Right lung (tissue), 5 donors: ENCODE results near the gene MIPOL1. TPM values are rescaled to one million over a fixed set of nuclear protein-coding genes. Genes with fewer than 3 reads are reported as not detected.
"Not testable (repeated sequence)": the region's sequence is repeated elsewhere in the genome, so short reads cannot be mapped to it uniquely, and the experiment has no call there.

ENCODE experiments used
- DNase-seq, 2 donors: peaks; one replicate each; pipeline ENCODE4 v3.0.0-alpha.2; 2013
- polyA plus RNA-seq, 5 donors: library from polyadenylated mRNA; unstranded; fragments of 120-200 nt; gene quantifications; one replicate each; pipeline versions ENCODE4 v1.2.1 to v1.2.3, GENCODE V29; 2013; ENCODE audit warnings: inconsistent platforms in 1 of 5, low replicate concordance in 1 of 5; ENCODE audit not compliant: insufficient read length in 5 of 5, insufficient read depth in 1 of 5

Gene MIPOL1
- polyA plus RNA-seq, 5 donors, result 7.7 to 15.2 (median 14.2) TPM

- no peak for DNase-seq
Observed at GRCh38 chr14:37447883-37448391, 250.2 kb downstream of the MIPOL1 start.

GRCh38 chr14:37452323-37452722 is 254.6 kb downstream of the MIPOL1 start:
- no peak for DNase-seq

GRCh38 chr14:37453985-37454384 is 256.2 kb downstream of the MIPOL1 start:
- no peak for DNase-seq

- no peak for DNase-seq
Observed at GRCh38 chr14:37457334-37457733, 259.6 kb downstream of the MIPOL1 start.

- not testable (repeated sequence) for DNase-seq
Observed at GRCh38 chr14:37462426-37462825, 264.7 kb downstream of the MIPOL1 start.

GRCh38 chr14:37464192-37464858 is 266.6 kb downstream of the MIPOL1 start:
- DNase-seq, result no peak

GRCh38 chr14:37466003-37466622 is 268.4 kb downstream of the MIPOL1 start:
- DNase-seq, result peak; percentile 17 to 19

- DNase-seq, result peak in 1 of 2 donors; percentile 19
Observed at GRCh38 chr14:37466623-37467088, 268.9 kb downstream of the MIPOL1 start.

GRCh38 chr14:37469650-37470049 is 271.9 kb downstream of the MIPOL1 start:
- DNase-seq, result no peak

- DNase-seq, result no peak
Observed at GRCh38 chr14:37470251-37470650, 272.5 kb downstream of the MIPOL1 start.

GRCh38 chr14:37472906-37473305 is 275.2 kb downstream of the MIPOL1 start:
- no peak for DNase-seq

- no peak for DNase-seq
Observed at GRCh38 chr14:37474191-37474590, 276.5 kb downstream of the MIPOL1 start.

- no peak for DNase-seq
Observed at GRCh38 chr14:37480446-37481290, 282.9 kb downstream of the MIPOL1 start.

- DNase-seq, result no peak
Observed at GRCh38 chr14:37482428-37482827, 284.7 kb downstream of the MIPOL1 start.

GRCh38 chr14:37483672-37484071 is 285.9 kb downstream of the MIPOL1 start:
- no peak for DNase-seq

GRCh38 chr14:37490607-37491006 is 292.9 kb downstream of the MIPOL1 start:
- no peak for DNase-seq

GRCh38 chr14:37491076-37491475 is 293.3 kb downstream of the MIPOL1 start:
- DNase-seq, result no peak

GRCh38 chr14:37493606-37494005 is 295.9 kb downstream of the MIPOL1 start:
- no peak for DNase-seq

- no peak for DNase-seq
Observed at GRCh38 chr14:37497422-37497821, 299.7 kb downstream of the MIPOL1 start.

- no peak for DNase-seq
Observed at GRCh38 chr14:37501877-37502276, 304.1 kb downstream of the MIPOL1 start.

GRCh38 chr14:37508503-37508902 is 310.8 kb downstream of the MIPOL1 start:
- DNase-seq, result no peak

GRCh38 chr14:37512173-37512572 is 314.4 kb downstream of the MIPOL1 start:
- DNase-seq, result no peak
